OCI-LY1 (cell line): ENCODE measurements around the gene FREY1.

Experiments used
- EZH2 ChIP-seq: fragments of 200-600 bp; sonication (generic), shearing (Covaris generic); IDR thresholded peaks from 2 replicates; pipeline ENCODE4 v1.8.0; 2017; ENCODE audit warnings: borderline replicate concordance, mixed run types, mild to moderate bottlenecking, antibody characterized with exemption, low read length, moderate library complexity, mixed read lengths
- TF ChIP-seq, protein P1 (sequence below): fragments of 200-600 bp; sonication (generic), shearing (Covaris generic); IDR thresholded peaks from 2 replicates; pipeline ENCODE4 v1.5.1; 2017; ENCODE audit warnings: mild to moderate bottlenecking, antibody characterized with exemption, low read length, moderate library complexity, mixed read lengths

DNA sequence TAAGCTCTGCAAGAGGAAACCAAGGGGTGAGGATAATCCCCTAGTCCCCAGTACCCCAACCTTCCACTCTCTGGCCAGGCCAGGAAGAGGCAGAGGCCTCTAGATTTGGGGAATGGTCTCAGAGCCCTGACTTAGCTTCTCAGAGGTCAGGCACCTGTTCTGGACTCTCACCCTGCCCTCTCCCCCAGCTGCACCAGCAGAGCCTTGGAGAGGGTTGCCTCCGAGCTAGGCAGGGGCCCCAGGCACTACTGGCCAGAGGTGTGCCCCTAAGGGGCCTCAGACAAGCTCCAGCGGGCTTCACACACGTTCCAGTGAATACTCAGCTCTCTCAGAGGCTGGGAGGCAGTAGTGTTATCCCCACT lies 8.0 kb downstream of the FREY1 start:
- TF ChIP-seq, protein P1, sequence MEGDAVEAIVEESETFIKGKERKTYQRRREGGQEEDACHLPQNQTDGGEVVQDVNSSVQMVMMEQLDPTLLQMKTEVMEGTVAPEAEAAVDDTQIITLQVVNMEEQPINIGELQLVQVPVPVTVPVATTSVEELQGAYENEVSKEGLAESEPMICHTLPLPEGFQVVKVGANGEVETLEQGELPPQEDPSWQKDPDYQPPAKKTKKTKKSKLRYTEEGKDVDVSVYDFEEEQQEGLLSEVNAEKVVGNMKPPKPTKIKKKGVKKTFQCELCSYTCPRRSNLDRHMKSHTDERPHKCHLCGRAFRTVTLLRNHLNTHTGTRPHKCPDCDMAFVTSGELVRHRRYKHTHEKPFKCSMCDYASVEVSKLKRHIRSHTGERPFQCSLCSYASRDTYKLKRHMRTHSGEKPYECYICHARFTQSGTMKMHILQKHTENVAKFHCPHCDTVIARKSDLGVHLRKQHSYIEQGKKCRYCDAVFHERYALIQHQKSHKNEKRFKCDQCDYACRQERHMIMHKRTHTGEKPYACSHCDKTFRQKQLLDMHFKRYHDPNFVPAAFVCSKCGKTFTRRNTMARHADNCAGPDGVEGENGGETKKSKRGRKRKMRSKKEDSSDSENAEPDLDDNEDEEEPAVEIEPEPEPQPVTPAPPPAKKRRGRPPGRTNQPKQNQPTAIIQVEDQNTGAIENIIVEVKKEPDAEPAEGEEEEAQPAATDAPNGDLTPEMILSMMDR, result no peak
- no peak for TF ChIP-seq EZH2
